Fibroblast of lung (primary cell): ENCODE measurements around the gene RETN. TPM values are rescaled to one million over a fixed set of nuclear protein-coding genes. Genes with fewer than 3 reads are reported as not detected.

Source experiments
- DNase-seq, 2 donors: peaks; one replicate each; pipeline versions ENCODE4 v3.0.0 to v3.0.0-alpha.2; 2010; ENCODE audit warnings: low read depth in 2 of 2
- H2AFZ ChIP-seq: 2 replicates; pipeline ENCODE4 v1.5.1; 2012; ENCODE audit warnings: low read length, control low read depth, inconsistent platforms
- H3K27ac ChIP-seq: 2 replicates; pipeline ENCODE4 v1.5.1; 2011; ENCODE audit warnings: low read length, control low read depth; ENCODE audit not compliant: insufficient read depth
- H3K27me3 ChIP-seq: 2 replicates; pipeline ENCODE4 v1.5.1; 2011; ENCODE audit warnings: mild to moderate bottlenecking, low read length; ENCODE audit not compliant: control insufficient read depth, insufficient read depth
- H3K36me3 ChIP-seq: 2 replicates; pipeline ENCODE4 v1.5.1; 2011; ENCODE audit warnings: low read length; ENCODE audit not compliant: control insufficient read depth, insufficient read depth
- H3K4me1 ChIP-seq: 2 replicates; pipeline ENCODE4 v1.5.1; 2011; ENCODE audit warnings: low read length; ENCODE audit not compliant: control insufficient read depth, insufficient read depth; ENCODE audit errors: extremely low read depth
- H3K4me2 ChIP-seq: 2 replicates; pipeline ENCODE4 v1.5.1; 2011; ENCODE audit warnings: low read length, control low read depth; ENCODE audit not compliant: insufficient read depth; ENCODE audit errors: extremely low read depth
- H3K4me3 ChIP-seq, 4 experiments: fragments of 200-600 bp in 1 of 4; sonication (generic) in 1 of 4; replicated peaks in 1 of 4; 2 replicates each; pipeline ENCODE4 v1.5.1; 2011 to 2016; ENCODE audit warnings: low read length in 4 of 4, low read depth in 3 of 4, mild to moderate bottlenecking in 3 of 4, control low read depth in 2 of 4, inconsistent platforms in 1 of 4, mixed read lengths in 1 of 4; ENCODE audit not compliant: insufficient read depth in 1 of 4; ENCODE audit errors: control extremely low read depth in 1 of 4
- H3K79me2 ChIP-seq: 2 replicates; pipeline ENCODE4 v1.5.1; 2012; ENCODE audit warnings: mild to moderate bottlenecking, low read length, inconsistent platforms; ENCODE audit not compliant: control insufficient read depth, insufficient read depth
- H3K9ac ChIP-seq: 2 replicates; pipeline ENCODE4 v1.5.1; 2011; ENCODE audit warnings: mild to moderate bottlenecking, low read length, control low read depth; ENCODE audit not compliant: insufficient read depth
- H3K9me3 ChIP-seq: 2 replicates; pipeline ENCODE4 v1.5.1; 2012; ENCODE audit warnings: low read depth, low read length; ENCODE audit not compliant: control insufficient read depth, insufficient read depth
- H4K20me1 ChIP-seq: 2 replicates; pipeline ENCODE4 v1.5.1; 2011; ENCODE audit warnings: low read length; ENCODE audit not compliant: control insufficient read depth, insufficient read depth; ENCODE audit errors: extremely low read depth
- EZH2 ChIP-seq: IDR thresholded peaks from 2 replicates; pipeline ENCODE4 v1.5.1; 2012; ENCODE audit warnings: low read length, control low read depth, mild to moderate bottlenecking; ENCODE audit errors: missing control alignments
- polyA plus RNA-seq, 2 donors: library from polyadenylated mRNA; depleted of rRNA in 1 of 2; stranded (reverse) in 1 of 2; unstranded in 1 of 2; fragments of >200 nt; gene quantifications; 2 replicates each; pipeline ENCODE4 v1.2.1, GENCODE V29; 2011 to 2012; ENCODE audit warnings: missing spikeins in 1 of 2
- total RNA-seq: library from RNA; depleted of rRNA; stranded (reverse); fragments of >200 nt; gene quantifications from 2 replicates; pipeline ENCODE4 v1.2.1, GENCODE V29; 2014
- TF ChIP-seq, protein P1 (sequence below), 2 donors: IDR thresholded peaks in 1 of 2; conservative IDR thresholded peaks in 1 of 2; 1 replicate in 1 of 2; 2 replicates in 1 of 2; pipeline ENCODE4 v1.5.1; 2011 to 2012; ENCODE audit warnings: low read length in 2 of 2, control low read depth in 1 of 2, inconsistent platforms in 1 of 2, low read depth in 1 of 2, mild to moderate bottlenecking in 1 of 2

RETN gene
- total and polyA plus RNA-seq, 2 donors (not counting 1 experiment from before 2014, with no cell fraction given), result not detected

DNA sequence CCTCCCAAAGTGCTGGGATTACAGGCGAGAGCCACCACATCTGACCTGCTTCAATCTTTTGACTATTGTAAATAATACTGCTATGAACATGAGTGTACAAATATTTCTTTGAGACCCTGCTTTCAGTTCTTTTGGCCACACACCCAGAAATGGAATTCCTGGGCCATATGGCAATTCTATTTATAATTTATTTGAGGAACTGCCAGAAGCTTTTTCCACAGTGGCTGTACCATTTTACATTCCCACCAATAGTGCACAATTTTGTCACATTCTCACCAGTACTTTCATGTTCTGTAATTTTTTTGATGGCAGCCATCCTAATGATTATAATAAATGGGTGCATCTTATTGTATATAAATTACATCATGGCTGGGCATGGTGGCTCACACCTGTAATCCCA, 46.8 kb downstream of the RETN start:
- Histone ChIP-seq H3K4me3 (no peak overlapping the region), H3K9me3 (no peaks in the 10 kb centered on the region), H3K27me3 (no peaks in the 10 kb centered on the region), H3K9ac (no peak overlapping the region), H3K4me1 (no peaks in the 10 kb centered on the region), H2AFZ (no peak overlapping the region), H3K79me2 (no peaks in the 10 kb centered on the region), H3K36me3 (no peaks in the 10 kb centered on the region), H3K4me2 (no peak overlapping the region), H4K20me1 (no peaks in the 10 kb centered on the region), H3K27ac (no peak overlapping the region)
- DNase-seq, result no peak
- TF ChIP-seq, protein P1, sequence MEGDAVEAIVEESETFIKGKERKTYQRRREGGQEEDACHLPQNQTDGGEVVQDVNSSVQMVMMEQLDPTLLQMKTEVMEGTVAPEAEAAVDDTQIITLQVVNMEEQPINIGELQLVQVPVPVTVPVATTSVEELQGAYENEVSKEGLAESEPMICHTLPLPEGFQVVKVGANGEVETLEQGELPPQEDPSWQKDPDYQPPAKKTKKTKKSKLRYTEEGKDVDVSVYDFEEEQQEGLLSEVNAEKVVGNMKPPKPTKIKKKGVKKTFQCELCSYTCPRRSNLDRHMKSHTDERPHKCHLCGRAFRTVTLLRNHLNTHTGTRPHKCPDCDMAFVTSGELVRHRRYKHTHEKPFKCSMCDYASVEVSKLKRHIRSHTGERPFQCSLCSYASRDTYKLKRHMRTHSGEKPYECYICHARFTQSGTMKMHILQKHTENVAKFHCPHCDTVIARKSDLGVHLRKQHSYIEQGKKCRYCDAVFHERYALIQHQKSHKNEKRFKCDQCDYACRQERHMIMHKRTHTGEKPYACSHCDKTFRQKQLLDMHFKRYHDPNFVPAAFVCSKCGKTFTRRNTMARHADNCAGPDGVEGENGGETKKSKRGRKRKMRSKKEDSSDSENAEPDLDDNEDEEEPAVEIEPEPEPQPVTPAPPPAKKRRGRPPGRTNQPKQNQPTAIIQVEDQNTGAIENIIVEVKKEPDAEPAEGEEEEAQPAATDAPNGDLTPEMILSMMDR (conservative IDR thresholded peaks at IDR 0.05 in 1 of 2, IDR thresholded peaks at IDR 0.05 in 1 of 2; ENCODE audit: low read depth in 1 of 2, low read length in 2 of 2), result no peak
- no peak for TF ChIP-seq EZH2

DNA sequence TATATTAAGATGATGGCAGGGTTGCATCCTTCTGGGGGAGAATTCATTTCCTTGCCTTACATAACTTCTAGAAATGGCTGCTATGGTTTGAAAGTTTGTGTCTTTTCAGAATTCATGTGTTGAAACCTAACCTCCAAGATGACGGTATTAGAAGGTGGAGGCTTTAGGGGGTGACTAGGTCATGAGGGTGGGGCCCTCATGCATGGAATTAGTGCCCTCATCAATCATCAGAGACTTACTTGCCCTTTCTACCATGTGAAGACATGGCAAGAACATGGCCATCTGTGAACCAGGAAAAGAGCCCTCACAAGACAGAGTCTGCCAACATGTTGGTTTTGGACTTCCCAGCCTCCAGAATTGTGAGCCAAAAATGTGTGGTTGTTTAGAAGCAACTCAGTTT, 47.9 kb downstream of the RETN start:
- Histone ChIP-seq H4K20me1 (no peaks in the 10 kb centered on the region), H3K9me3 (no peaks in the 10 kb centered on the region), H3K4me2 (no peak overlapping the region), H3K79me2 (no peaks in the 10 kb centered on the region), H3K36me3 (no peaks in the 10 kb centered on the region), H3K4me1 (no peaks in the 10 kb centered on the region), H3K27me3 (no peaks in the 10 kb centered on the region), H3K4me3 (no peak overlapping the region), H3K9ac (no peak overlapping the region), H3K27ac (no peak overlapping the region), H2AFZ (no peak overlapping the region)
- no peak for DNase-seq
- TF ChIP-seq EZH2, result no peak
- TF ChIP-seq, protein P1 (conservative IDR thresholded peaks at IDR 0.05 in 1 of 2, IDR thresholded peaks at IDR 0.05 in 1 of 2; ENCODE audit: low read depth in 1 of 2, low read length in 2 of 2), result no peak

DNA sequence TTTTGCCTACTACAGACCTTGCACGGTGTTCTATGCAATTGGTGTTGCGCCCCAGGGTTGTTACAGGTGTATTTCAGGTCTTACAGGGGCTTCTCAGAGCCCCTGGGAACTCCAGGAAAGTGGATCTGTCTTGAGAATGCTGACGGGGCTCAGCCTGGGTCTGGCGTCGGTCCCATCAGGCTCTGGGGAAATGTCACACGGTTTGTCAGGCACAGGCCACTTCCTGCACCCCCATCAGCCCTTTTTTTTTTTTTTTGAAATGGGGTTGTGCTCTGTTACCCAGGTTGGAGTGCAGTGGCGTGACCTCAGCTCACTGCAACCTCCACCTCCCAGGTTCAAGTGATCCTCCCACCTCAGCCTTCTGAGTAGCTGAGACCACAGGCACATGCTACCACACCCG, 49.8 kb downstream of the RETN start:
- no peak overlapping the region for H3K27ac ChIP-seq
- H3K4me2 ChIP-seq, result no peak overlapping the region
- H3K9ac ChIP-seq, result no peak overlapping the region
- no peaks in the 10 kb centered on the region for H3K4me1 ChIP-seq
- no peaks in the 10 kb centered on the region for H3K79me2 ChIP-seq
- TF ChIP-seq, protein P1 (conservative IDR thresholded peaks at IDR 0.05 in 1 of 2, IDR thresholded peaks at IDR 0.05 in 1 of 2; ENCODE audit: low read depth in 1 of 2, low read length in 2 of 2), result no peak
- TF ChIP-seq EZH2, result no peak
- no peak for DNase-seq
- no peaks in the 10 kb centered on the region for H3K9me3 ChIP-seq
- H2AFZ ChIP-seq, result no peak overlapping the region
- H3K27me3 ChIP-seq, result no peaks in the 10 kb centered on the region
- no peaks in the 10 kb centered on the region for H3K36me3 ChIP-seq
- no peaks in the 10 kb centered on the region for H4K20me1 ChIP-seq
- no peak overlapping the region for H3K4me3 ChIP-seq

Other genes with a start within 250 kb of the RETN start
- gene PEX11G, start 180.0 kb upstream of the RETN start, total RNA-seq, result 3.8 and 3.9 TPM in 2 replicates
- gene PEX11G, start 180.0 kb upstream of the RETN start, polyA plus RNA-seq, result 1.2 and 1.5 TPM in 2 replicates
- 16.2 and 16.7 TPM in 2 replicates for gene ZNF358, start 152.9 kb upstream of the RETN start, total RNA-seq
- gene ZNF358, start 152.9 kb upstream of the RETN start, polyA plus RNA-seq, result 24.0 and 26.8 TPM in 2 replicates
- gene MCOLN1, start 146.4 kb upstream of the RETN start, total RNA-seq, result 3.9 and 4.0 TPM in 2 replicates
- gene MCOLN1, start 146.4 kb upstream of the RETN start, polyA plus RNA-seq, result 15.1 and 20.5 TPM in 2 replicates
- gene PNPLA6, start 133.3 kb upstream of the RETN start, total RNA-seq, result 61.9 and 89.2 TPM in 2 replicates
- gene PNPLA6, start 133.3 kb upstream of the RETN start, polyA plus RNA-seq, result 20.9 and 34.2 TPM in 2 replicates
- gene CAMSAP3, start 73.2 kb upstream of the RETN start, total RNA-seq, result not detected in 2 replicates
- gene CAMSAP3, start 73.2 kb upstream of the RETN start, polyA plus RNA-seq, result not detected in 2 replicates
- 19.0 and 28.2 TPM in 2 replicates for gene XAB2, start 39.5 kb upstream of the RETN start, total RNA-seq
- gene XAB2, start 39.5 kb upstream of the RETN start, polyA plus RNA-seq, result 12.5 and 16.5 TPM in 2 replicates
- 15.7 and 16.9 TPM in 2 replicates for gene PET100, start 39.3 kb upstream of the RETN start, total RNA-seq
- gene PET100, start 39.3 kb upstream of the RETN start, polyA plus RNA-seq, result 37.5 and 38.8 TPM in 2 replicates
- gene PCP2, start 35.3 kb upstream of the RETN start, total RNA-seq, result not detected in 2 replicates
- not detected in 2 replicates for gene PCP2, start 35.3 kb upstream of the RETN start, polyA plus RNA-seq
- 2.8 and 4.6 TPM in 2 replicates for gene STXBP2, start 31.9 kb upstream of the RETN start, total RNA-seq
- gene STXBP2, start 31.9 kb upstream of the RETN start, polyA plus RNA-seq, result 4.6 and 5.3 TPM in 2 replicates
- not detected in 2 replicates for gene MCEMP1, start 8.0 kb downstream of the RETN start, total RNA-seq
- not detected in 2 replicates for gene MCEMP1, start 8.0 kb downstream of the RETN start, polyA plus RNA-seq
- gene TRAPPC5, start 11.8 kb downstream of the RETN start, total RNA-seq, result 49.6 and 103 TPM in 2 replicates
- 19.4 and 22.2 TPM in 2 replicates for gene TRAPPC5, start 11.8 kb downstream of the RETN start, polyA plus RNA-seq
- not detected in 2 replicates for gene FCER2, start 33.1 kb downstream of the RETN start, total RNA-seq
- not detected in 2 replicates for gene FCER2, start 33.1 kb downstream of the RETN start, polyA plus RNA-seq
- not detected in 2 replicates for gene CLEC4G, start 63.1 kb downstream of the RETN start, total RNA-seq
- not detected in 2 replicates for gene CLEC4G, start 63.1 kb downstream of the RETN start, polyA plus RNA-seq
- gene CD209, start 78.5 kb downstream of the RETN start, total RNA-seq, result not detected in 2 replicates
- gene CD209, start 78.5 kb downstream of the RETN start, polyA plus RNA-seq, result not detected in 2 replicates
- not detected in 2 replicates for gene CLEC4M, start 94.2 kb downstream of the RETN start, total RNA-seq
- not detected in 2 replicates for gene CLEC4M, start 94.2 kb downstream of the RETN start, polyA plus RNA-seq
- 13.4 and 16.5 TPM in 2 replicates for gene EVI5L, start 161.2 kb downstream of the RETN start, total RNA-seq
- 8.8 and 10.4 TPM in 2 replicates for gene EVI5L, start 161.2 kb downstream of the RETN start, polyA plus RNA-seq
- under 0.01 TPM in 1 of 2 replicates, not detected in the other for gene PRR36, start 205.3 kb downstream of the RETN start, total RNA-seq
- gene PRR36, start 205.3 kb downstream of the RETN start, polyA plus RNA-seq, result not detected in 2 replicates
- 2.6 and 3.0 TPM in 2 replicates for gene LRRC8E, start 219.5 kb downstream of the RETN start, total RNA-seq
- gene LRRC8E, start 219.5 kb downstream of the RETN start, polyA plus RNA-seq, result 3.5 and 3.7 TPM in 2 replicates
- gene MAP2K7, start 234.8 kb downstream of the RETN start, total RNA-seq, result 8.7 and 10.4 TPM in 2 replicates
- gene MAP2K7, start 234.8 kb downstream of the RETN start, polyA plus RNA-seq, result 7.8 and 8.5 TPM in 2 replicates
- gene TGFBR3L, start 245.8 kb downstream of the RETN start, total RNA-seq, result 1.0 and 1.3 TPM in 2 replicates
- 0.35 TPM in 1 of 2 replicates, not detected in the other for gene TGFBR3L, start 245.8 kb downstream of the RETN start, polyA plus RNA-seq